SIG-M5 treated with dmso at 0.1 percent for 504 hours (cell line): ENCODE measurements around the gene AP3B1.

Source experiments
- DNase-seq: peaks from one replicate; lab custom pipeline; 2025; ENCODE audit not compliant: unreplicated experiment; lab: John Stamatoyannopoulos, UW

AP3B1 gene

DNA sequence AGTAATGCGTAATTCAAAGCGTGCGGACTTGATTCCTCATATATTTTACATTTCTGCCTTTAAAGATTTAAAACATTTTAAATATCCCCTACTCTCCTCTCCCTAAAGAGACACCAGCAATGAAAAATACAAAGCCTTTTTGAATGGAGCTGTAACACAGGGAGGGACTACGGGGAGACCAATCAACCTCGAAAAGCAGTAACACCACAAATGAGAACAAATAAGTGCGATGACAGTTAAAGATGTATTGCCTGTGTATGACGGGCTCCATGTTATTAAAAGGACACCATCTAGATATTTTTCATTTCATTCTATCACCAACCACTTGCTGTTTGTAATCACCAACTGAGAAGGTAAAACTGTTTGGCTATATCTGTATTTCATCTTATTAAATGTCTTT lies 288.0 kb downstream of the AP3B1 start:
- DNase-seq, result no peak

DNA sequence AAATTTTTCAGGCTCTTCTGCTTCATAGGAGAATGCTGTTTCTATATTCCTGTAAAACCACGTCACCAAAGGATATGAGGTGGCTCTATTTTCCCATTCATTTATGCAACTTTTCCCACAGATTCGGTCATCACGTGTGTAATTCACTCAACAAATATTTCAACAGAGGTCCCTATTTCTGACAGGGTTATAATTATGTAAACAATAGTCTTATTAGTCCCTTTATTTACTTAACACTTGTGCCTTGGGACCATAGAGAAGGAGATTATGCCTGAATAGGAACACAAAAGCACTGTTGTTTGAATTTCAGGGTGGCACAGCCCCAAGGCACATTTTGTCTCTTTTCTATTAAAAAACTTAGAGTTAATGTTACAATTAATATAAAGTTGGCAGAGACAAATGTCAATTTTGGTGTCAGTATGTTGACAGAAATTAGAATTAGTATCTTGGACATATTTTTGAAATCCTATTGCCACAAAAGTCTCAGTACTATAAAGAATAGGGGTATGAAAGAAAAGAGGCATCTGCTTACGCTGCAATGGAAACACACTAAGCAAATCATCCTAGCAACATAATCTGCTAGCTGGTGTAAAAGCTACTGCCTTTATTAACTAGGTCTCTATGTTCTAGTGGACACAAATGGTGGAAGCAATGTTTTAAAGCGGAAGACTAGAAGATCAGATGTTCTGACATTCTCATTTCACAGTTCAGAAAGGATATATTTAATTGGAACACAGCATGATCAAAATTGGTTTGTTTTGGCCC lies 289.3 kb downstream of the AP3B1 start:
- no peak for DNase-seq

GRCh38 chr5:78004559-78004958 lies 289.9 kb downstream of the AP3B1 start:
- DNase-seq, result no peak

DNA sequence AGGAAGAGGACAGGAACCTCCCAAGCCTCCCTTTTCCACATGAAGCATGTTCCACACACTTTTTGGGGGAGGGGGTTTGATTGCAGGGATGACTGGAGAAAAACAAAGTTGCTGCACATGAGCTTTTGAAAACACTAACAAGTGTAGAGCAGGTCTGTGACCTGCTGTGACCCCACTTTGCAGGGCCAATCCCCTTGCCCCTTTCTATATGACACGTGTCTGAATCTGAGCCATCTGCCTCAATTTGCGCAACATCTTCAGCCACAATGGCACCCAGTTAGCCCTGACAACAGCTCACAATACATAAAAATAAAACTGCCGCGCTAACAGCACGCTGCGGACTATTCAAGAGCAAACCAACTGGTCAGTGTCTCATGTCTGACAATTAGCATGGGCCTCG lies 290.6 kb downstream of the AP3B1 start:
- peak; percentile 22 for DNase-seq

GRCh38 chr5:78003450-78003849 lies 291.0 kb downstream of the AP3B1 start:
- no peak for DNase-seq

DNA sequence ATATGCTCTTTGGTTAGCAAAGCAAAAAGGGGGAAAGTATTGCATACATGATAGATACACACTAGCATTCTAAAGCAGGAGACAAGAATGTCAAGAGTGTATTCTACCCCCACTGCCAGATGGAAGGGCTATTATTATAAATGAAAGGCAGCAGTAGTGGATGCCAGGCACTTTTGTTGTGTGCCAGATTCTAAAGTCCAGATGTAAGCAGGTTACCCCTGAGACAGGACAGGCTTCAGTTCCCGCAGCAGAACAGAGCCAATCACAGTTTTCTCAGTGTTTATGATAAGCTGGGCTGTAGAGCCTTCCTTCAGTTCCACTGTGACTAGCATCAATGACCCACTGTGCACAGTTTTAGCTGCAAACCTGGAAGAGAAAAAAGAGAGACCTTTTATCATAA lies 291.8 kb downstream of the AP3B1 start:
- no peak for DNase-seq

GRCh38 chr5:78001197-78001596 lies 293.3 kb downstream of the AP3B1 start:
- no peak for DNase-seq

GRCh38 chr5:78000191-78000590 lies 294.3 kb downstream of the AP3B1 start:
- DNase-seq, result no peak

DNA sequence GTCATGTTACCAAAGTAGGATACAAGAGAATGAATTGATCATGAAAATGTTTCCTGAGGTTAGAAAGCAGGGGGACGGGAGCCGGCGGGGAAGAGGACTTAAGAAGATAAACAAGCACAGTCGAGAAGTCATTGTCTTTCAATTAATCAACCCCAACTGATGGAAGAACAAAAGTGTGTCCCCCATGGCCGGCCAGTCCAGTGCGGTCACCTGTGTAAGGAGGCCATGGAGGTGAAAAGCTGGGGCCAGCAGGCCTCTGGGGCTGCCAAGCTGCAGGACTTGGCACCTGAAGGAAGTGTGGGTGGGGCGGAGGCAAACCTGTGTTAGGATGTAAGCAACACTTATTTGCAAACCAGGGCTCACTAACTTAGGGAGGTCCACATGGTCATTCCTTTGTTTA lies 295.1 kb downstream of the AP3B1 start:
- DNase-seq, result no peak

GRCh38 chr5:77996943-77997342 lies 297.6 kb downstream of the AP3B1 start:
- no peak for DNase-seq

GRCh38 chr5:77995793-77996409 lies 298.6 kb downstream of the AP3B1 start:
- no peak for DNase-seq

- no peak for DNase-seq
Measured at GRCh38 chr5:77994943-77995342, 299.6 kb downstream of the AP3B1 start.

DNA sequence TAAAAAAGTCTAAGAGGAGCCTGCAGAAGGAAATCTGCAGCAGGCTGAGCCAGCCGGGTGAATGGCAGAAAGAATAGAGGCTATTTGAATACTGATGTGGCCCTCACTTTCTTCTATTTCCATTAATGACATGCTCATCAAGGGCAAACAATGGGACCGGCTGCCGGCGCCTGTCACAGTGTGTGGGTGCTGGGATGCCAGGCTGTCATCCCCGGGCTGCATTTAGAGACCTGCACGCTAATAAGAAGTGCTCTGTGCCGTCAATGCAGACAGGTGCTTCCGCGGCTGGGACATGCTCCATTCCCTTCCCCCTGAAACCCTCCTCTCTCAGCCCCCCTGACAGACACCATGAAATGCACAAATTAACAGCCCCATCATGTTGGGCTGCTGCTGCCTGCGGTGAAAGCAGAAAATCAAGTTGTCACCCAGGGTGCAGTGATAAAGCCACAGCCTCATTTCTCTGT lies 300.6 kb downstream of the AP3B1 start:
- no peak for DNase-seq

DNA sequence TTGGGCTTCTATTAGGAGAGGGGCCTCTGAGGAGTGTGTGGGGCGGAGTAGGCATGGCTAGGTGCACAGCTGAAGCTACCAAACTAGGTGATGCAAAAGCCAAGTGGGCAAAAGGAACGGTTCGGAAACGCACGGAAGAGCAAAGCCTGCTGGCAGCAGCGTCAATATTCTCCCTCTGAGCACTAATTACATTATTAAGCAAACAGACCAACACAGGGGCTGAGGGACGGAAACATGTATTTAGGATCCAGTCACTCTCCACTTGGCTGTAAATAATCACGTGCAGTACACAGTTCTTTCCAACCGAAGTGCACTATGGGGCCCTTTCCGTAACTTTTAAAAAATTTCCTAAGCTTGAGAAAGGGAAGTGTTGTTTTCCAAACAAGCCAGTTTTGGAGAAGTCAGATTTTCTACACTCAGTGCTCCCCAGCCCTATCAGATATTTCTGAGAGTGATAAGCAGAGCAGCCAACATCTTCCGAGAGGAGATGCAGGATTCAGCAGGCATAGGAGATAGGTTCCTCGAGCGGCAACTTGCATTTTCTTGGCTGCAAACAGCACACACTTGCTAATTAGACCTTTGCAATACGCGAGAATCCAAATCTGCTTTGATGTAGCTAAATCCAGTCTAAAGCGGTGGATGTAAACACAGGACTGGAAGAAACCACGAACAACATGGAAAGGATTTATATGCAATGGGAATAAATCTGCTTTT lies 301.2 kb downstream of the AP3B1 start:
- DNase-seq, result no peak

DNA sequence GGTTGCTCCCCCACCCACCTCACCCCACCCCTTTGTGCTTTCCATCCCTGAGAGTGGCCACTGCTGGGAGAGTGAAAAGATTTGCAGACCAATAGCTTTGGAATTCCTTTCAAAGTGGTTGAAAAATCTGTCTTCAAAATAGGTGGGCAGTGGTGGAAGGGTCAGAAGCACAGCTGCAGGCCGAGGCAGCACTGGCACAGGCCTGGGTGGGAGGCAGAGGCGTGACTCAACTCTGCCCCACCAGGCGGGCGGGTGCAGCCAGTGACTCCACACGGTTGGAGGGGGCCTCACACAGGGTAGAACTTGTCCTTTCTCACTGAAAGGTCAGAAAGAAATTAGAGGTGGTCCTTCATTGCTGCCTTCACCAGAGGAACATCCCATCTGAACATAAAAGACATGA lies 303.4 kb downstream of the AP3B1 start:
- DNase-seq, result no peak

DNA sequence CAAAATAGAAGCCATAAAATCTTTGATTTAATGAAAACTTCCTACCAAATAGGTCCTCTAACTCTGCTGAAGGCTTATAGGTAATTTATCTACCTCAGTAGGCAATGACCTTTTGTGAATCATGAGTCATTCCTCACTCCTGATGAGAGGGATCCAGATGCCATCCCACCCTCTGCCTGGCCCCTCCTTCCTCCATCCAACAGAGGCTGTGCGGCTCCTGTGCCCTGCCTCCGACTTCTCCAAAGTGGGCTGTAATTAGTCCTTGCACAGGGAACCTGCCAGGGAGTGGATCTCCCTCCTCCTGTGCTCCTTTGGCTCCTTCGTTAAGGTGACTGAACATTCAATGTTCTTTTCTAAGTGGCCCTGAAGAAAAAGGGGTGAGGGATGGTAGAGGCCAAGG lies 304.5 kb downstream of the AP3B1 start:
- no peak for DNase-seq

GRCh38 chr5:77987988-77988387 lies 306.5 kb downstream of the AP3B1 start:
- no peak for DNase-seq

- no peak for DNase-seq
Measured at GRCh38 chr5:77987331-77987730, 307.2 kb downstream of the AP3B1 start.

DNA sequence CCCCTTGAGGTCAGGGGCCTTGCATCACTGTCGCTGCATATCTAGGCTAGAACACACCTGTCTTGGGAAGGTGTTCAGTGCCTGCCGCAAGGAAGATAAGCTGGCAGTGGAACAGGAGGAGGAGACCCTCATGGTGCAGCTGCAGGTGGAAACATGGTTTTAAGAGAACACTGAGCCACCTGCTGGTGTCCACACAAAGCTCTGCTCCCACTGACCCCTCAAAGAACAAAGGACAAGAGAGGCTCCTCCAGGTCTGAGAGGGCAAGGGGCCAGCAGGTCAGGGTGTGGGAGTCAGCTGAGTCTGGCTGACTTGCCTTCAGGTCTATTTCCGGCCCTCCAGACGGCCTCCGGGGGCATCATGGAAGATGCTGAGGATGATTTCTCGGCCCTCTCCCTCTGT lies 308.2 kb downstream of the AP3B1 start:
- no peak for DNase-seq

DNA sequence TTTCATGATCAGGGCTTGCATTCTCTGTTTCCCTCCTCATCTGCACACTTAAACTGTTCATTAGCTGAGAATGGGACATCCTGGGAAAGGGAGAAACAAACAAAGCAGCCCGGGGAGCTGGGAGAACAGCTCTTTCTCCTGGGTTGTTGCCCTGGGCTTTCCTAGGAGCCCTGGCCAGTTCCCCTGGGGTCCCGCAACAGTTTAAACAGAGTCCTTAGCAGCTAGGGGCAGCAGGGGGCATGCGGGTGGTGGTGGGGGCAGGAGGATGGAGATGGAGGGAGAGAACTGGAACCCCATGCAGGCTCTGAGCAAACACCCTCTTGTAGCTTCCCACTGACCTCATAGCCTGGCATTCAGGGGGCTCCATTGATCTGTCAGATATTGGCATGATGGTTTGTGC lies 309.3 kb downstream of the AP3B1 start:
- DNase-seq, result no peak

GRCh38 chr5:77984587-77984986 lies 309.9 kb downstream of the AP3B1 start:
- DNase-seq, result no peak
